ENCODE results near the gene CHAD. TPM values are rescaled to one million over a fixed set of nuclear protein-coding genes. Genes with fewer than 3 reads are reported as not detected.

Gene CHAD
- polyA plus RNA-seq, 1 of the 3 experiments (the other 2 are of a cell fraction) = not detected

DNA sequence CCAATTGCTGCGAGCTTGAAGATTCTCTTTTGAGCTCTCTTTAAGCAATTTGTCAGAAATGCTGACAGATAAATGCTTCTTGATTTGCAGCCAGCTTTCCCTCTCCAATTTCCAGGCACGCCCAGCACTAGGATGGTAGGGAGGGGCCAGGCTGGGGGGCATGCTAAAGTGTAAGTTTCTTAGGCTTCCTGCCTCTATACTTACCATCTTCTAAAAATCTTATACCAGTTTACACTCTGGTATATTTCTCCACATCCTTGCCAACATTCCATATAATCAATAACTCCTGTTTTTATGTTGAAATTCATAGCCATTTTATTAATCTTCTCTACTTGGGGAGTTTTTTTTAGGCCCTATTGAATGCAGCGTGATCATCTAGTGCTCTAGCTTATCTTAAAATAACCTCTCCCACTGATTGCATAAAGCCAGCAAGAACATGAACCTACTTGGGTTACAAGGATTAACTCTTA, 25.1 kb downstream of the CHAD start (continued):
- TF ChIP-seq, protein P1, sequence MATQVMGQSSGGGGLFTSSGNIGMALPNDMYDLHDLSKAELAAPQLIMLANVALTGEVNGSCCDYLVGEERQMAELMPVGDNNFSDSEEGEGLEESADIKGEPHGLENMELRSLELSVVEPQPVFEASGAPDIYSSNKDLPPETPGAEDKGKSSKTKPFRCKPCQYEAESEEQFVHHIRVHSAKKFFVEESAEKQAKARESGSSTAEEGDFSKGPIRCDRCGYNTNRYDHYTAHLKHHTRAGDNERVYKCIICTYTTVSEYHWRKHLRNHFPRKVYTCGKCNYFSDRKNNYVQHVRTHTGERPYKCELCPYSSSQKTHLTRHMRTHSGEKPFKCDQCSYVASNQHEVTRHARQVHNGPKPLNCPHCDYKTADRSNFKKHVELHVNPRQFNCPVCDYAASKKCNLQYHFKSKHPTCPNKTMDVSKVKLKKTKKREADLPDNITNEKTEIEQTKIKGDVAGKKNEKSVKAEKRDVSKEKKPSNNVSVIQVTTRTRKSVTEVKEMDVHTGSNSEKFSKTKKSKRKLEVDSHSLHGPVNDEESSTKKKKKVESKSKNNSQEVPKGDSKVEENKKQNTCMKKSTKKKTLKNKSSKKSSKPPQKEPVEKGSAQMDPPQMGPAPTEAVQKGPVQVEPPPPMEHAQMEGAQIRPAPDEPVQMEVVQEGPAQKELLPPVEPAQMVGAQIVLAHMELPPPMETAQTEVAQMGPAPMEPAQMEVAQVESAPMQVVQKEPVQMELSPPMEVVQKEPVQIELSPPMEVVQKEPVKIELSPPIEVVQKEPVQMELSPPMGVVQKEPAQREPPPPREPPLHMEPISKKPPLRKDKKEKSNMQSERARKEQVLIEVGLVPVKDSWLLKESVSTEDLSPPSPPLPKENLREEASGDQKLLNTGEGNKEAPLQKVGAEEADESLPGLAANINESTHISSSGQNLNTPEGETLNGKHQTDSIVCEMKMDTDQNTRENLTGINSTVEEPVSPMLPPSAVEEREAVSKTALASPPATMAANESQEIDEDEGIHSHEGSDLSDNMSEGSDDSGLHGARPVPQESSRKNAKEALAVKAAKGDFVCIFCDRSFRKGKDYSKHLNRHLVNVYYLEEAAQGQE (IDR thresholded peaks at IDR 0.05; ENCODE audit: low read depth, low read length) = no peak
- TF ChIP-seq, protein P2, sequence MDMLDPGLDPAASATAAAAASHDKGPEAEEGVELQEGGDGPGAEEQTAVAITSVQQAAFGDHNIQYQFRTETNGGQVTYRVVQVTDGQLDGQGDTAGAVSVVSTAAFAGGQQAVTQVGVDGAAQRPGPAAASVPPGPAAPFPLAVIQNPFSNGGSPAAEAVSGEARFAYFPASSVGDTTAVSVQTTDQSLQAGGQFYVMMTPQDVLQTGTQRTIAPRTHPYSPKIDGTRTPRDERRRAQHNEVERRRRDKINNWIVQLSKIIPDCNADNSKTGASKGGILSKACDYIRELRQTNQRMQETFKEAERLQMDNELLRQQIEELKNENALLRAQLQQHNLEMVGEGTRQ (IDR thresholded peaks at IDR 0.05; ENCODE audit: borderline replicate concordance, low read depth, low read length) = no peak

DNA sequence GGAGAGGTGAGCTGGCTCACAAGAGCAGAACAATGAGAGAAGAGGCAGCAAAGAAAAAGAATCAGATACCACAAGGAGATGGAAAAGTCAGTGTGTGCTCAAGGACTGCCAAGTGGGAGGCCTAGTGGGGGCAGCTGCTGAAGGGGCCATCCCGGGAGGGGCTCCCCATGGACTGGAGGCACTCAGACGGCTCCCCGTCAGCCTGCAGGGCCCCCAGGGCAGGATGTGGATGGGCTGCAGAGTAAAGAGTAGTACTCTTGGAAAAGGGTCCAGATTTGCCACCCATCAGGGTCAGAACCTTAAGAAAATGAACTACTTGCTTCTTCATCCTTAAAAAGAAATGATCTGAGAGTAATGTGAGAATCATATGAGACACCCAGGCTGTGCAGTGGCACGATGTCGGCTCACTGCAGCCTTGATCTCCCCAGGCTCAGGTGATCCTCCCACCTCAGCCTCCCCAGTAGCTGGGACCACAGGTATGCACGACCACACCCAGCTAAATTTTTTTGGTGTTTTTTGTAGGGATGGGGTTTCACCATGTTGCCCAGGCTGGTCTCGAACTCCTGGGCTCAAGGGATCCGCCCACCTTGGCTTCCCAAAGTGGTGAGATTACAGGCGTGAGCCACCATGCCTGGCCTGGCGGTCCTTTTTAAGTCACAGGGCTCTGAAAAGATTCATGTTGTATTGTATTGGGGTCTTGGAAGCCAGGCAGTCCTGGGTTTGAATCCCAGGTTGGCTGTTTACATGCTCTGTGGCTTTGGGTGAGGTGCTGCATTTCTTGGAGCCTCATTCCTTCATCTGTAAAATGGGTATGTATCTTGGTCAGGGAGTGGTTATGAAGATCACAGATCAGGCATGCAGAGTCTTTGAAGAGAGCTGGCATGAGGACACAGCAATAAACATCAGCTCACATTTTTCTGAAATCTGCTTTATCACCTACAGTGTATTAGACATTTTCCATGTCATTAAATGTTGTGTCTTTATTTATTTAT, 27.5 kb downstream of the CHAD start:
- H3K36me3 ChIP-seq (replicated peaks in 1 of 2; ENCODE audit: control insufficient read depth in 1 of 2, insufficient read depth in 2 of 2, low read length in 1 of 2) = no peaks in the 10 kb centered on the region
- ChIA-PET CTCF (interaction anchor here (0.9 to 3.1 kb wide), 7 partner anchors 9 to 105 kb away, joined by 3 to 10 read pairs (median 4); partner anchors contain the start of genes LRRC59 and RSAD1), POLR2A (interaction anchor here (0.6 kb wide), 1 partner anchor 156 kb away, joined by 3 read pairs; no protein-coding TSS in a partner anchor)
- no peak overlapping the region for H3K27ac ChIP-seq (ENCODE audit: low read depth in 2 of 2, low read length in 1 of 2)
- peaks cover 0 to 10% of the 10 kb centered on the region in 2 experiments; a peak in 1 of 4 replicates for H3K4me1 ChIP-seq (ENCODE audit: control insufficient read depth in 1 of 2, insufficient read depth in 2 of 2, low read depth in 1 of 2, low read length in 1 of 2)
- no peaks in the 10 kb centered on the region for H3K27me3 ChIP-seq (ENCODE audit: insufficient read depth)
- H3K4me3 ChIP-seq (ENCODE audit: low read depth in 2 of 2, low read length in 1 of 2) = no peak overlapping the region
- H3K9me3 ChIP-seq = no peaks in the 10 kb centered on the region
- 88% methylated on average over 10 of the region's 10 CpGs for WGBS (ENCODE audit: low lambda C conversion rate)
- TF ChIP-seq POLR2AphosphoS5 (IDR thresholded peaks at IDR 0.05; ENCODE audit: low read depth, low read length) (no peak), ELF1 (IDR thresholded peaks at IDR 0.05) (no peak), FOSL2 (IDR thresholded peaks at IDR 0.05; ENCODE audit: borderline replicate concordance, low read depth) (no peak), FOXM1 (IDR thresholded peaks at IDR 0.05; ENCODE audit: low read depth) (no peak), SMC3 (IDR thresholded peaks at IDR 0.05; ENCODE audit: low read depth, low read length) (no peak), EP300 (IDR thresholded peaks at IDR 0.05; ENCODE audit: borderline replicate concordance in 1 of 2, low read depth in 1 of 2, low read length in 1 of 2) (no peak)
- no peaks in the 10 kb centered on the region for H3K9me2 ChIP-seq
- peaks cover 9% of the 10 kb centered on the region; the same call in 1 of the 2 replicates for H3K79me2 ChIP-seq (ENCODE audit: insufficient read depth)
- DNase-seq = no peak
- H3K4me2 ChIP-seq = no peak overlapping the region
- peaks cover 3% of the 10 kb centered on the region for H3F3A ChIP-seq (replicated peaks; ENCODE audit: insufficient read depth)
- H3K9ac ChIP-seq = no peak overlapping the region
- peaks cover 9% of the 10 kb centered on the region; the same call in 1 of the 2 replicates for H4K20me1 ChIP-seq (ENCODE audit: insufficient read depth)
- no peak overlapping the region for H2AFZ ChIP-seq (ENCODE audit: low read depth)
